ENCODE data around the gene FRY.
"Not testable (repeated sequence)": the region's sequence is repeated elsewhere in the genome, so short reads cannot be mapped to it uniquely, and the experiment has no call there.

Gene FRY

DNA sequence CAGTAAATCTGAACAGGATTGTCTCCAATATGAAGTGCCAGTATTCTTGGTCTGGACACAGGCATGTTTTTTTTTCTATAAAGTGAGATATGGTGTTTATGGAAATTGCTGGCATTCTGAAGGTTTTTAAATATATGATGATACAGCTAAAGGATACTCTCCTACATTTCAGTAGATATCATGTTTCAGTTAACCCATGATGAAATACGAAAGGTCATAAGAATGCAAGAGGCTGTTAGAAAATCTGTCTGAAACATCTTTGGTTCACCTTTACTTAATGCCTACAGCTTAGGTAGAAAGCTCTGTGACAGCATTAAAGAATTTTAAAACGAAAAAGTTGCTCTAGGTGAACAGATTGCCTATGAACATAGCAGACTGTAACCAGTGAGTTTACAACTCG is 9.1 kb downstream of the FRY start:
- no peak for DNase-seq (ENCODE audit: low read depth in 2 of 2)

DNA sequence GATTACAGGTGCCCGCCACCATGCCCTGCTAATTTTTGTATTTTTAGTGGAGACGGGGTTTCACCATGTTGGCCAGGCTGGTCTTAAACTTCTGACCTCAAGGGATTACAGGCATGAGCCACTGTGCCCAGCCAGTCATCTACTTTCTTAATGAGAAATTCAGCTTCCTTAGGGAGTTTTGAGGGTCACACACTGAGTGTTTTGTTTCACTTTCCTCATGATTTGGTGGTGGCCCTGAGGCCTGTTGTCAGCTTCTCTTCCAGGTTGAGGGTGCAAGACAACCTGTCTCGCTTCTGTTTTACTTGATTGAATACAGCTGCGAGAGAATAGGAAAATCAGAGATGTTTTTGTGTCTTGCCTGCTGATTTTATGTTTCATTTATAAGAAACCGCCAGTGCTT is 9.9 kb downstream of the FRY start:
- DNase-seq (ENCODE audit: low read depth in 2 of 2) = no peak

DNA sequence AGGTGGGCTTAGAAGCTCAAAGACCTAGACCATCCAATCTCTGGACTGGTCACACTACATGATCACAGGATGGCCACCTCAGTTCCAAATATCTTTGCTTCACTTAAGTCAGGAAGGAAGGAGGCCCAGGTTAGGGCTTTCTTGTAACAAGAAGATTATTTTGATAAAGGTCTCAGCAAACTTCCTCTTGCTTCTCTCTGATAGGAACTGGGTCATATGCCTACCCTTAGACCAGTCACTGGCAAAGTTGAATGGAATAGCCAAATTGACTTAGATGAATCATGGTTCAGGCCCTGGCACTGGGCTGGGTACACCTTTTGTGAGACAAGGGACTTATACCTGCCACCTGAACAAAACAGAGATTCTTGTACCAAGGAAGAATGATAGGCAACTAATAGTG is 11.0 kb downstream of the FRY start:
- DNase-seq (ENCODE audit: low read depth in 2 of 2) = no peak

DNA sequence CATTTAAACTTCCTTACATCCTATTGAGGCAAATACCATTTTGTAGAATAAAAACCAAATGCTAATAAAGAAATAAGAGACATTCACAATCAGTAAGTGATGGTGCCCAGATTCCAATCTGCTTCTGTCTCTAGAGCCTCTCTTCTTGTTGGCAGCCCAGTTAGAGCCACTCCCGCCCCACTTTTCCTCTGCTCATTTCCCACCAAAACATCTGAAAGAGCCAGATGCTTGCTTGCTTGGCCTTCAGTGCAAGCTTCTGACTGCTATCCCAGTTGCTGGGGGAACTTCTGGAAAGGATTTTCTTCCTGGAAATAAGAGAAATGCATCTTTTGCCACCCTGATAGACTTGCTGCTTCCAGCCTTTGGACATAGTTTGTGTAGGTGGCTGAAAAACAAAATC is 12.9 kb downstream of the FRY start:
- DNase-seq (ENCODE audit: low read depth in 2 of 2) = no peak

DNA sequence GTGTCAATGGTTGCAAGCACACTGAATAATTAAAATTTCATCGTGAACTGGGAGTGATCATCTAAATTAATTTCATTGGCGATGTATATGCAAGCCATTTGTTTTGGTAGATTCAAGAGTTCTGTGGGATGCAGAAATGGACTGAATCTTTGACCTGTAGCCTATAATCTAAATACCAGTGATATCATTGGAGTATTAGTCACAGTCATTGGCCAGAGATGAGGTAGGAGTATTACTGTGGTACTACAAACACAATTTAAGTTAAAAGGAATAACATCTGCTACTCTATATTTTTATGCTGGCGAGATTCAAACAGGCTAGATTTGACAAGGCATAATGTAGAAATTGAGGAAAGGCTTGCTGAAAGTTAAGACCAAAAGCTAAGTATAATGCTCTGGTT is 14.0 kb downstream of the FRY start:
- DNase-seq (ENCODE audit: low read depth in 2 of 2) = no peak

DNA sequence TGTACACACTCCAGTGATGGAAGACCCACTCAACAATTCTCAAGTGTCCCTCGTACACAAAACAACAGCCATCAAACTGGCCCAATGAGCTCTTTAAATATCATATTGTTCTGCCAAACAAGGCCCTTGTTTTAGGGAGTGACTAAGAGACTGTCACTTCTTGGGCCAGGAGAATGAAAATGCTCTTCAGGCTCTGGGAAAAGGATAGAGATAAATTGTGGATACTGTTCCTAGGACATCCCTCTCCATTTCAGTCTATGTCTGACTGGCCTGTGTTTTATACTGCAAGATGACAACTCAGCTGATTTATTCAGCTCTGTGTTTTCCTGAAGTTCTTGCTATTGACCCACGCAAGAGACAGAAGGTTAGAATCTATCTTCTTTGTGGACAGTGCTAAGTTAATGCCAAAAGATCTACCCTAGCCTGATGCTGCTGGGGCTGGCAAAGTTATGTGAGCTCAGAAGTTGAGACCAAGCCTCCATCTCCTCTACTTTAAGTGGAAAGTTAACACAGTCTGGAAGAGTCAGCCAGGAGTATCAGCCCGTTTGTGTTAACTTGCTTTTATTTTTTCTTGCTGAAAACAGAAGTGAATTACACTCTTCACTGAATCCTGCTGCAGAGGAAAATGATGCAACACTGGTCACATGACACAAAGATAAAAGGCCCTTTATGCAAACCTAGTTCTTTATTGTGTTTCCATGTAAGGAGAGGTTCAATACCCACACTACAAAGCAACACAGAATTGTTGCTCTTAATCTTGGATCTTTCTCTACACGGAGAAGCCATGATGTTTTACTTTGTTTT is 14.6 kb downstream of the FRY start:
- no peak for DNase-seq (ENCODE audit: low read depth in 2 of 2)

DNA sequence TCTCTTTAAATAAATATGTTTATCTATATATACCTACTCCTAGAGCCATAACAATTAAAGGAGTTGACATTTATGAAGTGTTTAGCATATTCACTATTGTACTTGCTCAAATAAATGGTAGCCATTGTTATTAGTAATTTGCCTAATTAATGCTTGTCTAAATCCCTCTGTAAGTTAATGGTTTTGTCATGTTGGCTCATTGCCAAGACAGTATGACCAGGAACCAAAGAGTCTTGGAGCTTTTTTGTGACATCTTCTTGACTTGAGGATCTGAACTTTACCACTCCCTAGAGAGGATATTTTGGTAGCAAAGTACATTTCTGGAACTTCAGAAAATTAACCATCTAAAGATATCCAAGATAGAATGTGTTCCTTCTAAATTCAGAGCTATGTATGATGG is 15.5 kb downstream of the FRY start:
- no peak for DNase-seq (ENCODE audit: low read depth in 2 of 2)

DNA sequence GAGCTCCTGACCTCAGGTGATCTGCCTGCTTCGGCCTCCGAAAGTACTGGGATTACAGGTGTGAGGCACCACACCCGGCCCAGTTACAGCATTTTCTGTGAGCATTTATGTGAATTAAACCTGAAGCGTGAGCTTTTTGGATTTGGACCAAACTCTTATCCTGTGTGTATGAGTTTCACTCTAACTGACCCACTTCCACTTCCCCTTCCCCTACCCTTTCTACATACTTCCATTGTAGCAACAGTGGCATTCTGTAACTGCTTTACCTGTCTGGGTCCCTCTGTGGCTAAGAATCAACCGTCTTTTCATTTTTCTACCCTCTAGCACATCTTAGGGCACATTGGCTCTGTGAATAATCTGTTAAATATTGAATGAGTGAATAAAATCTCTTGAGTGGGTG is 16.2 kb downstream of the FRY start:
- DNase-seq (ENCODE audit: low read depth in 2 of 2) = no peak

DNA sequence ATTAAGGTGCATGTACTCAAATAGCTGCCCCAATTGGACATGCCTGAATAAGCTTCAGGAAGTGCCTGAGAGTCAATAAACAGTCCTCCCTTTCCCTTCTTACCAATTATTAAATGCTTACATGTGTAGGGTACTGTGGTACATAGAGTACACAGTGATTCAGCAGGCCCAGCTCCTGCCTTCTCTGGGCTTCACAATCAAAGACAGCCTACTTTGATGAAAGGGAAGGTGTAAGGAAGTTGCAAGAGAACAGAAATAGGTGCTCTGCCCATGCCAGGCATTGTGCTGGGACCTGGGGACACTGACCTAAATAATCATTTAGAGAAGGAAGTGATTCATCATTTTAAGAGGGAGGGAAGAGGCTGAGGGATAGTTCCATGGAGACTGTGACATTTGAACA is 17.2 kb downstream of the FRY start:
- no peak for DNase-seq (ENCODE audit: low read depth in 2 of 2)

DNA sequence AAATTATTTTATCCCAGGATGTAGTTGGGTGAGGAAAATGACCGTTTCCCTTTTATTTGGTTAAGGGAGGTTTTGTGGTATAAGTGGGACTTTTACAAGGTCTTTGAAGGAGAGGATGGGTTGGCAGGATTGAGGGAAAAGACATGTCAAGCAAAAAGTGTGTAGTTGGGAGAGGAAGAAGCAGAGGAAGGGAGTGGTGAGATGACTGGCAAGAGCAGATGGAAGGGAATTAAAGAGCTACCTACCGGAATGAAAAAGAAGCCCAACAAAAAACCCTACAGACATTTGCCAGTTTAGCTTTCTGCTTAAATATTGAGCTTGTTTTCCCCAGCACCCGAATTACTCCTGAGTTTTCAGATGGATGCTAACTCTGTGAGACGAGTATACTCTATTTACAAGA is 19.6 kb downstream of the FRY start:
- DNase-seq (ENCODE audit: low read depth in 2 of 2) = no peak

DNA sequence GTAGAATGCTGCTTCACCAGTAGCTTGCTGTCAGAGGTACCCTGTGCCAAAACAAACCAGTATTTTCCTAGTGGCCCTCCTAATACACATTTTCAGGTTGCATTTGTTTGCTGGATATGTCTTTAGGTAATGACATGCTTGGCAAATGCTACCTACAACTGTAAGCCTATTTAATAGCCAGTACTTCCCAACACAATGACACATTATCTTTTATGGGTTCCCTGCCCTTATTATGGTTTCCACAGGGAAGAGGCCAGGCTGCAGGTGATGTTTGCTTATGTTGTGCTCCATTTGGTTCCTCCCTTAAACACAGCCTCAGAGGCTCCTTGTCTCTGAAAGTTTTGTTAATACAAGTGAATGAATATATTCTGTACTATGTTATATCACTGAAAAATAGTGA is 24.7 kb downstream of the FRY start:
- no peak for DNase-seq (ENCODE audit: low read depth in 2 of 2)

DNA sequence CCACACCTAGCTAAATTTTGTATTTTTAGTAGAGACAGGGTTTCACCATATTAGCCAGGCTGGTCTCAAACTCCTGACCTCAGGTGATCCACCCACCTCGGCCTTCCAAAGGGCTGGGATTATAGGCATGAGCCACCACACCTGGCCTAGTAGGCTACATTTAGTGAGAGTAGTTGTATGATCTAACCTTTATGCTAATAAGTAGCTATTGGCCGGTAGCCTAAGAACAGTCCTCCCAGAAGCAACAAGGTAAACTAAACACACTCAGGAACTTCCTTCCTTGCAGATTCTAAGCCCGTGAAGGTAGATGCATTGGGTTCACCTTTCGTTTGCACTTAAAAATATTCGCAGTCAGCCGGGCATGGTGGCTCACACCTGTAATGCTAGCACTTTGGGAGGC is 25.8 kb downstream of the FRY start:
- not testable (repeated sequence) for DNase-seq (ENCODE audit: low read depth in 2 of 2)

DNA sequence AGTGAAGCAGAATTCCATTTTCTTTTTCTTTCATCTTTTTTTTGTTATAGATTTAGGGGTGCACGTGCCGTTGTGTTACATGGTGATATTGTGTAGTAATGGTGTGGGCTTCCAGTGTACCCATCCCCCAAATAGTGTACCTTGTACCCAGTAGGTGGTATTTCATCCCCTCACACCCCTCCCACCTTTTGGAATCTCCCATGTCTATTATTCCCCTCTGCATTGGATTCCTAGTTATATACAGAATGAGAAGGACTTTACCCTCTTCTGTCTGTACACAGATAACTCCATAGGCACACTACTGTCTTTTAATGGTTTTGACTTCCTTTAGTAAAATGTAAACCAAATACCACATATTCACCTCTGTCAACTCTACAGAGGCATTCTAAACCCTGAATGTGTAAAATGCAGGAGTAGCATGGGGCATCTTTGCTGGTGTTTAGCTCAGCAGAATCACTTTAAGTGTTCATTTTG is 28.0 kb downstream of the FRY start:
- DNase-seq (ENCODE audit: low read depth in 2 of 2) = no peak

DNA sequence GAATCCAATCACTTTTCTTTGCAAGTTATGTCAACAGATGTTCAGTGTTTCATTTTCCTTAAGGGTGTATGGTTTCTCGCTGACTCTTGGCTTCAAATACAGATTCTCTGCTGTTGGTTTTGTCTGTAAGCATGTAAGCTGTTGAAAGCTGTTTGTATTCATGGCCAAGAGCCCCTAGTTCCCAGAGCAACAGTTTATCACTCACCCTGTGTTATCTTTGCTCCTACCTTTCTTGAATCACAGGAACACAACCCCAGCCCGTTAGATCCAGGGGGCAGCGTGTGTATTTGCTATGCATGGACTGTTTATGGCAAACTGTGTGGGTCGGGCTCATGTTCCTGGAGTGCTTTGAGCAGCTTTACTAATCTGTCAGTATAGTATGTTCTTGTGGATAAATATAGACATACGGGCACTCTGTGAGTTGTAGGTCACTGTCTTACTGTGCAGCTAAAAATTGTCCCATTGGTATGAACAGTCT is 28.9 kb downstream of the FRY start:
- no peak for DNase-seq (ENCODE audit: low read depth in 2 of 2)

DNA sequence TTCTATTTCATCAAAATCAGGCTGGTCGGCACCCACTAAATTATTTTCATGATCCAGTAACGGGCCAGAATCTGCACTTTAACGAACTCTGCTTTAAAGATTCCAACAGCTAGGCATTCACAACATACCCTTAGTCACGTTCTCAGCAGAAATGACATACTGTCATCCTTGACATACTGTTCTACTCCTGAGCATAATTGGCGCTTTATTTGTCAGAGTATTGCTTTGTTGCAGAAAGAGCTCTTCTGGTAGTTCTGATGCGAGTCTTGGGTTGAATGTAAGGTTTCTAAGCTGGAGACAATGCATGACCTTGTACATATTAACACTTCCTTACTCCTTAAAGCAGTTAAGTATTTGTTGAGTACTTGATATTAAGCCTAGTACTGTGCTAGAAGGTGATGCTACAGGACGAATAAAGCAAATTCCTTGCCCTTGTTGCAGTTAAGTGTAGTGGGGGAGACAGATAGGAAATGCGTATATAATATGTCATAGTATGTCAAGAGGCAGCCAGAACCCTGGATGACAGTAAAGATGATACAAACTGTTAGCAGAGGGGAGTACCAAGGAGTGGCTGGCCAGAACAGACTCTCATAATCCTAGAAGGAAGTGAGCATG is 32.2 kb downstream of the FRY start:
- no peak for DNase-seq (ENCODE audit: low read depth in 2 of 2)

DNA sequence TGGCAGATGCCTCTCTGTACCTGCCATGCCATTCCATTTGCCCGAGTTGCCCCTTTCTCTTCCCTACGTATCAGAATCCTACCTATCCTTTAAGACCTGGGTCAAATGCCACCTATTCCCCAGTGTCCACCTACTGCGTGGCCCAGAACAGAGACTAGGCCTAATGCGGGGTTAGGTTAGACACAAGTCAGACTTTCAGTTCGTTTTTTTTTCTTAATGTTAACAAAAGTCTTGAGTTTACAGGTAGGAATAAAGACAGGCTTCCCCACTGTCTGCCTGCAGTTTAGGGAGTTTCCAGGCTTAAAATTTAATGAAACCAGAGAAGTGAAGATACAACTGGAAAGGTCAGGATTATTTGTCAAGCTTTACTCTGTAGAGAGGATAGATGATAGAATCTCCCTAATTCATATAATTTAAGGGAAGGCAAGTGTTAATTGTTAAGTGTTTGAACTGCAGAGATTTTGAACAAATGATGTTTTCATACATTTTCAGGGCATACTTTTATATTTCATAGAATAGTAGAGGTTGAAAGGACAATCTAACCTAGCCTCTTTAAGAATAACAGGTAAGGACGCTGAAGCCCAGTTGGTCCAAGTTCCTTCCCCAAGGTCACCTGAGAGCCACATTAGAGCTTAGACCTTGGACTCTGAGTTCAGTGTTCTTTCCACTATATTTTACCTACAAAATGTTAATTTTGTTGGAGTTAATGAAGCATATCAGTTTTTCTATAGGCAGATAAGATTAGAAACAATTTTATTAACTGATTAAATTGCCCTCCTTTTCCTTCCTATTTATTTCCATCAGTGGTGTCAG is 35.8 kb downstream of the FRY start:
- no peak for DNase-seq (ENCODE audit: low read depth in 2 of 2)

DNA sequence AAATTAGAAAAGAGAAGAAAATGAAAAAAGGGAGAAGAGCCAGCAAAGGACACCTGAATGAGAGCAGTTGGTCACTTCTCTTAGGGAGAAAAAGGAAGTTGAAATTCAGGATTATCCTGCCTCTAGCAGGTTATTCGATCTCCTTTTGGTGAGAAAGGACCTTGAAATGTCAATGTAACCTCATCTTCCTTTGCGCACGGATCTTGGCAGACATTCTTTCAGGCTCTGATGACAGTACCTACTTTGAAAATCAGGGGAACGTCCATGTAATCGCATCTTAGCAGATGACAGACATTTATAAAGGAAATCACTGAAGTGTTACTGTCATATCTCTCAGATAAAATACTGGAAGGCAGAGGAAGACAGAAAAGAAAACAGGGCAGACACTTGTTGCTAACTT is 36.7 kb downstream of the FRY start:
- DNase-seq (ENCODE audit: low read depth in 2 of 2) = no peak

DNA sequence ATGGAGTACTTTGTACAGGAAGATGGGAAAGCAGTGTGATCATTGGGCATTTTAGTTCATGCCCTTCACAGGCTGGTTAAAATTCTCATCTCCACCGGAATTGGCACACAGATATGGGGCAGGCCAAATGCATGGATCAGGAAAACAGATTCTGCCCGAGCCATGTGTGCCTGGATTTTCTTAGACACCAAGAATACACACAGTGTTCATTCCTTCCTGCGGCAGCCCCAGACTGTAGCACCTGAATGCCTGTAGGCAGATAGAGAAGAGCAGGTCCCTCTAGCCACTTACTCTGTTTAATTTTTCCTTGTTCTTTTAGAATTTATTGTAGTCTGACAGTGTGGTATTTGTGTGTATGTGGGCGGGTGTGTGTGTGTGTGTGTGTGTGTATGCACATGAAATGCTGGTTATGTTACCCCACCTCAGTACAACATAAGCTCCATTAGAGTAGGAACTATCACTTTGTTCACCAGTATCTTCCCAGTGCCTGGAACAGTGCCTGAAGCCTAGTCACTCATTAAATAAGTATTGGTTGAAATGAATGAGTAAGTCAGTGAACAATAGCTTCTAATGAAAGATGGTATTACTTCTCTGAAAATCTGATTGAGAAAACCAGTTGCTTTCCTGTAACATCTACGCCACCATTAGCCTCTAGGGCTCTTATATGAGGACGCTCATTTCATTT is 41.7 kb downstream of the FRY start:
- DNase-seq (ENCODE audit: low read depth in 2 of 2) = no peak

DNA sequence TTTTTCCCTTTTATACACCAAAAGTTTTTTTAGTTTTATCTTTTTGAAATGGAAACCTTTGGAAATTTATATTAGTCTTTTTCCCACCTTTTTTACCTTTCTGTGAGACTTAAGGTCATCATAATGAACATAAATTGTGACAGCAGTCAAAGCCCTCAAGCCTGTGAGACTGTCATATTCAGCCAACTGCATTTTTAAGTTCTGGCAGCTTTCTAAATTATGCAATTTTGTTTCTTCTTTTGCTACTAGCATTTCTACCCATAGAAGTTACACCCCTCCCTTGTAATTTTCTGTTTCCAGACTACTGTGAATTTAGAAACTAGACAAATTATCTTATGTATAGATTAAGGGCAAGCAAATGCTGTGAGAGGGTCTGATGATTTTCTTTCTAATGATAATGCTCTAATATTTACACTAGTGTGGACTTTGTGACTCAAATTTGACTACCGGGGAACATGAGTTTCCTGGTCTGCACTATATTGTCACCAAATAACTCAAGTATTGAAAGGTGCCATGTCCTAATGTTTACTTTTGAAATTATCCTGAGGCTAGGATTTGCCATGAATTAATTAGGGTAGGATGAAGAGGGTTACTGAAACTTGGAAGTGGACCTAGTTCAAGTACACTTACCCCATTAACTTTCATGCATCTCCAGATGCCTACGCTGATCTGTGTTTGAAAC is 43.7 kb downstream of the FRY start:
- no peak for DNase-seq (ENCODE audit: low read depth in 2 of 2)

DNA sequence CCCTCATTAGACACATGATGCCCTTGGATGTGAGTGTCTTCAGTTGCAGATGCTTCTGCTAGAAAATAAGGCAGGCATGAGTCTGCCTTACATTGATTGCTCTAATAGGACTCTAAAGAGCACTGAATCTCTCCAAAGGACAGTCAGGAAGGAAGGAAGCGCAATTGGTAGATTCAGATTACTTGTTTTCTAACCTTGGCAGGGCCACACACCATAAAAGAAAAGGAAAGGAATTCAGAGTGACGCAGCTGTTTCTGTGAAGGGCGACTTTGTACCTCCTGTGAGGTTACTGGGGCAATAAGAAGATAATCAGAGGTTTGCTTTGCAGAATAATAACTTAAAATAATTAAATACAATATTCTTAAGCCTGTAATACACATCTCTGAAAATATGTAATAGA is 48.0 kb downstream of the FRY start:
- DNase-seq (ENCODE audit: low read depth in 2 of 2) = no peak

DNA sequence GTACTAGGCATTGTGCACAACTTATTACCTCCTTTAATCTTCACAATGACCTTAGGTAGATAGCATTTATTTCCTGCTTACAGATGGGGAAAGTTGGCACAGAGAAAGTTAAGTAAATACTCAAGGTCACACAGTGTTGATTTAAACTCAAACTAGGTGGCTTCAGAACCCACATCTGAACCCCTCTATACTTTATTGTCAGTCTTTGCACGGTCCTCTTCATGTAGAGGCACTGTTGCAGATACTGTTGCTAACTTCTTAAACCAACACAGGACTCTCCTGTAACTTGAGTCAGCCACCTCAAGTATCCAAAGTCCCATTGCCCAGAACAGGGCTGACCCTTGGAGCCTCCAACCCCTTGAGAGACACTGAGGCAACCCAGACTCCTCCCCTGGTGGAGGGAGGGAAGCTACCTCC is 48.8 kb downstream of the FRY start:
- no peak for DNase-seq (ENCODE audit: low read depth in 2 of 2)
